NCI-H1436 (cell line): ENCODE data around the gene CFL2.
"Not testable (repeated sequence)": the region's sequence is repeated elsewhere in the genome, so short reads cannot be mapped to it uniquely, and the experiment has no call there.

Experiments
- DNase-seq: peaks from one replicate; lab custom pipeline; 2025; lab: John Stamatoyannopoulos, UW

Gene CFL2

DNA sequence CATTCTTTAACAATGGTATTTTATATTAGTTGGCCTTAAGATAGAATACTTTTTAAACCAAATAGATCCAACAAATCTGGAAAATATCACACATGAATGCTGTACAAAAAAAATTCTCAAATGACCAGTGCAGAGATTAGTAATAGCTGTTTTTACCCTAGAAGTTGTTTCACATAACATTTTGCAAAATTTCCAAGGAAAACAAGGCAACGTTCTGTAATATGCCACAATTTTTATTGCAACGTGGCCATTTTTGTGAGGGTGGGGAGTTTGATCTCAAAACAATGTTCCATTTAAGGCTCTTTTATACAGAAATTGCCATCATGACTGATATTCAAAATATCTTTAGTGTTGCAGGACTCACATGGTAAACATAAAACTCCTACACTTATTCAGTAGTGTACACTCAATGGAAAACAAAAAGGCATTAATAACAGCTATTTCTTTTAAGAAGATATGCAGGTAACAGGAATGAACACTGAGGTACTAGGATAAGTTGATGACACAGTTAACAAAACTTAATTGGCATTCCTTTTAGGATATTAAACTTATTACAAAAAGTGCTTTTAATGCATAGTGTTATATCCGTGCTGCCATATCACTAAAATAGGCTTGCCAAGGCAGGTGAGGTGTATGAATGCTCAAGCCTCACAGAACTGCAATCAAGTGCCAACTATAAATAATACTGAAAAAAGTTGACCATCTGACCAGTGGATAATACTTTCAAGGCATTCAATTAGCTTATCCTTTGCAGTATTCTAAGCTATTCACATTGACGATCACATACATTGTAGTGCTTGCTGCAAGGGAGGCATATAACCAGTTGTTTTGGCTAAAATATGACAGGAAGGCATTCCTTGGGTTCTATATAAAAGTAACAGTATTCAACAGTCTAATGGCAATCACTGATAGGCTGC lies 2.3 kb downstream of the CFL2 start:
- no peak for DNase-seq

DNA sequence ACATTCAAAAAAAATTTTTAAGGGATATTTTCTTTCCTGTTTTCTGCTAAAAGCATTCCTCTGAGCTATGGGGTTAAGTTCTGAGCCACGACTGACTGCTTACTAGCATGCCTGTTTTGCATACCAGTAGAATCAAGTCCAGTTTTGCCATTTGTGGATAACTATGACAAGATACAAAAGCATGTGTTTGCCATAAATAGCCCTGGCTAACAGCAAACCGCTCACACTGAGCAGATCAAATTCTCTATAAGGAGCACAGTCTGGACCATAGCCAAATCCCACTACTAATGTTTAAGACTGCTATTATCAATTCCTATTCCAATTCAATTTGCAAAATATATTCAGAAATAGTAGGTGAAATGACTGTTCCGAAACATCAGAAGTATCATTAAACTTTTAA lies 3.2 kb downstream of the CFL2 start:
- DNase-seq, result no peak

DNA sequence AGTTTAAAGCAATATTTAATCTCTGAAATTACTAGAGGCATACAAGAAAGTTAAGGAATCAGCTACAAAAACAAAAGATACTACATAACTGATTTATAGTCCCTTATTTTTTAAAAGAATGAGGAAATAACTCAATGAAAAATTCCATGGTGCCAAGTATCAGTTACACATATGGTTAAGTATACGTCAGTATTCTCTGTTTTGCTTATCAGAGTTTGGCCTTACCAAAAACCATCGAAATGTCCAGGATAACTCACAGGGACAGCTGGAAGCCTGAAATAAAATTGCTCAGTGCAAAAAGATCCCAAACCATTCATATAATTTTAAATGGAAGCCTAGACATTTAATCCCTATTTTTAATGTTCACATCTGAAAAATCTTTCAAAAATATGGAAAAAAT lies 3.6 kb downstream of the CFL2 start:
- no peak for DNase-seq

DNA sequence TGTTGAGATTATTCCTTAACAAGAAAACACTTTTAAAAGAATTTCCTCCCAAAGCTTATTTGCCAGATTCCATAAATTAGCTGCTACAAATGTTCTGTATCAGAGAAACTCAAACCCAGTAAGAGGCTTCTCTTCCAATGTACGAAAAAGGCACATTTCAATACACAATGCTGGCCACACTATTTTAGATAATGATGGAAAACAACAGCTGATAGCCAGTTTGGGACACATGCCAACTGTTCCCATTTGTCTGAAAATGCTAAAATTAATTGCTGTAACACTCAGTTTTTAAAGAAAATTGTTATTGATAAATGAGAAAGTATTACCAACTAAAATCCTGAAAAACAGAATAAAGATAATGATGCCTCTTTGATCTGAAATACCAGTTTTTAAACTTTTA lies 4.4 kb downstream of the CFL2 start:
- DNase-seq, result no peak

DNA sequence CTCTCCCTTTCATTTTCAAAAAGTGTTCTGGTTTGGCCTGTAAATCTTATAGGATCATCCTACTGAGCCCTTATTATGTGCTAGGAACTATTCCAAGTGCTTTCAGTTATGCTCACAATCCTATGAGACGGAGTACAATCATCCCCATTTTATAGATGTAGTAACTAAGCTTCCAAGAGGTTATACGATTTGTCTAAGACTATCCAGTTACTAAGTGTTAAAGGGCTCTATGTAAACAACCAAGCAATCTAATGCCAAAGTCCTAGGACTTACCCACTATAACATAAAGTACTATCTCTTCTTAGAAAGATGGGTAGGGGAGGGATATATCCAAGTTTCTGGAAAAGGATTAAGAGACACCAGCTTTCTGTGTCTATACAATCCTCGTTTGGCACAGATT lies 6.7 kb downstream of the CFL2 start:
- DNase-seq, result no peak

DNA sequence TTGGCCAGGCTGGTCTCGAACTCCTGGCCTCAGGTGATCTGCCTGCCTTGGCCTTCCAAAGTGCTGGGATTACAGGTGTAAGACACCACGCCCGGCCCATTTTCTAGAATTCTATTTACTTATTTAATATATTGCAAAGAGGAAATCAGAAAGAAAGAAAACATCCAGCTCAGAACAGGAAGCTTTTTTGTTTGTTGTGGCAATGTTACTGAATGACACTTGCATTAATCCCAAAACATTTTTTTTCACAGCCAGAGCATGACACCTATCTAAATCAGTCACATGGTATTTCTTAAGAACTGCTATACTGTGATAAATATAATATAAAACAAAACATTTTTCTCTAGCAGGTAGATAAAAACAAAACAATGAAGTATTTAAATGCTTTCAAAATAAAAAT lies 12.6 kb downstream of the CFL2 start:
- DNase-seq, result no peak

DNA sequence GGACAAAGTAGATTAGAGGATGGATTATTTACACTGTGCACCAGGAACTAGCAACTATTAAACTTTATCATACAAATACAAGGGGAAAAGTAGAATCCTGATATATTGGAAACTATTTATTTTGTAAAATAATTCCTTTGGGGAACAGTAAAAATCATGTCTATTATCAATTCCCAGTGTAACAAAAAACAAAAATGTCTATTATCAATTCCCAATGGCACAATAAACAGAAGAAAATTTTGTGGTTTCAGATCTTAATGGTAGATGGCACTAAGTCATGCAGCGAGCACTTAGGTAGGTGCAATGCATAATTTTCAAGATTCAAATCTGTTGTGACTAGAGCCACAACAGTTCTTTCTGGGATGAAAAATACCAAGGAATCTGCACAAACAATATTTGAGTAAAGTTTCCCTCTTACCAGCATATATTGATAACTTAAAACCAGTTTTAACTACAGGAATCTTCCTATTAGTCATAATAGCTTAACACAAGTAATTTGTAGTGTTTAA lies 13.7 kb downstream of the CFL2 start:
- no peak for DNase-seq

DNA sequence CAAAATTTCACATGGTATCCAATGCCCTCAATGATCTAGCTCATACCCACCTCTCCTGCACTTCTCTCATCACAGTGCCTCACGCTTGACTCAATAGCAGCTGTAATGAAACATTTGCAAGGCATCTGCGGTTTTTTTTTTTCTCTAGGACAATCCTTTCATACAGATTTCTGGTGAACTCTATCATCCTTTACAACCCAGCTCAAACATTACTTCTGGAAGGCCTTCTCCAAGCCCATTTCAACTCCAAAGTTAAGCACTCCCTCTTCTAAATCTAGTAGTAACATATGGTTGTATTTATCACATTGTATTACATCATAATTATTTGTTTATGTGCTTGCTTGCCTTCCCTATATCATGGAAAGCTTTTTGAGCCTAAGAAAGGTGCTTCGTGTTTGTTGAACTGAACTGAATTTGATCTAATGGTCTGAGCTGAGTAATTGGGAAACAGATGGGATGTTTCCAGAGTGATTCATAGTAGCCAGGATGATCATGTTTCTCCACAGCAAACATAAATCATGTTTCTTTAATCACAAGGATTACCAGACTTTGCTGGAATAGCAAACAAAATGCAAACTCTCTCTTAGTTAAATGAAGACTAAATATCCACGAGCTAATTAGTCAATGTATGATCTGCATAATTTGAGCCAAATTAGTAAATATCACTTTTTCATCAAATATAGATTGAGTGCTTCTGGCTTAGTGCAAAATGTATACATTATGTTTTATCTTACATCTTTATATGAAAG lies 14.3 kb downstream of the CFL2 start:
- DNase-seq, result no peak

DNA sequence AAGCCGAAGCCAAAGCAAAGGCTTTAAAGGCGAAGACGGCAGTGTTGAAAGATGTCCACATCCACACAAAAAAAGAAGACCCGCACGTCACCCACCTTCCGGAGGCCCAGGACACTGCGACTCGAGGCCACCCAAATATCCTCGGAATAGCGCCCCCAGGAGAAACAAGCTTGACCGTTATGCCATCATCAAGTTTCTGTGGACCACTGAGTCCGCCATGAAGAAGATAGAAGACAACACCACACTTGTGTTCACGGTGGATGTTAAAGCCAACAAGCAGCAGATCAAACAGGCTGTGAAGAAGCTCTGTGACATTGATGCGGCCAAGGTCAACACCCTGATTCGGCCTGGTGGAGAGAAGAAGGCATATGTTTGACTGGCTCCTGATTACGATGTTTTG lies 20.2 kb downstream of the CFL2 start:
- not testable (repeated sequence) for DNase-seq

DNA sequence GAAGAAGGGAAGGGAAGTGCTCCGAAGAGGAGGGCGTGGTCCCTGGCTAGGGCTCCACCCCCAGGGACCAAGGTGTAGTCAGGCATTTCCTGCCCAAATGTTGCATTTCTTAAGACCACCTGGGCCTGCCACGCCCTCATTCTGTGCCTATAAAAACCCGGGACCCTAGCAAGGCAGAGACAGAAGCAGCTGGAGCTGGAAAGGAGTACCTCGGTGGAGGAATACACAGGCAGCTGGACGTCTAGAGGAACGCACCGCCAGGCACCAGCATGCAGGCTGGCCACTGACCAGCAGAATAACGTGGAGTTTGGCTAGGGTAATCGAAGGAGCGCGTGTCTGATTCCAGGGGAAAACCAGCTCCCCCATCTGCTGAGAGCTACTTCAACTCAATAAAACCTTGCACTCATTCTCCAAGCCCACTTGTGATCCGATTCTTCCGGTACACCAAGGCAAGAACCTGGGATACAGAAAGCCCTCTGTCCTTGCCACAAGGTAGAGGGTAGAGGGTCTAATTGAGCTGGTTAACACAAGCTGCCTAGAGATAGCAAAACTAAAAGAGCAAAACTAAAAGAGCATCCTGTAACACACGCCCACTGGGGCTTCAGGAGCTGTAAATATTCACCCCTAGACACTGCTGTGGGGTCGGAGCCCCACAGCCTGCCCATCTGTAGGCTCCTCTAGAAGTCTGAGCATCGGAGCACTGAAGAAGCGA lies 21.0 kb downstream of the CFL2 start:
- DNase-seq, result no peak

DNA sequence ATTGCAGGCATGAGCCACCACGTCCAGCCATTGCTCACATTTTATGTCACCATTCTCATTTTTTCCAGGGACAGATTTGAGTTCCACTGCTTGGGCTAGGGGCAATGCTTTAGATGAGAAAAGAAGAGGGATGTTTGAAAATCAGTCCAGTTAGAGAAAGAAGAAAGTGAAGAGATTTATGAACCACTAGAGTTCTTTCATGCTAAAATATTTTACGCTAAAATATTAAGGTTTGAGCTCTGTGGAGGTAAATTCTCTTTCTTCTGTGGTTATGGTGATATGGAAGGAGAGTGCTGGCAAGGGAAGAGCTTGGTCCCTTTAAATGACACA lies 21.5 kb downstream of the CFL2 start:
- no peak for DNase-seq

DNA sequence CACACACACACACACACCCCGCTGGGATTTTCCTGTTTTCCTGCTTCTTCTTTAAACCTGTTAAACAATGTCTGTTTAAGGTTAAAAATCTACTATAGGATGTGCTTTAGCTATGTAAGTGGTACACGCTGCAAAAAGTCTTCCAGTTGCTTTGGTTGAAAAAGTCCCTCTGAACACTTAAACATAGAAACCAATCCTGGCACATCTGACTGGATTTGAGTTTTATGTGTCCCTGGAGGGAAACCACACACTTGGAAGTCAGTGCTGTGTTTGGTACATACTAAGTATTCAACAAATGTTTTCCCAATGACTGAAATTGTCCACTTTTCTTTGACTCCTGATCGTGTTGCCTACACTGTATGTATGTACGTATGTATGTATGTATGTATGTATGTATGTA lies 22.0 kb downstream of the CFL2 start:
- DNase-seq, result no peak

DNA sequence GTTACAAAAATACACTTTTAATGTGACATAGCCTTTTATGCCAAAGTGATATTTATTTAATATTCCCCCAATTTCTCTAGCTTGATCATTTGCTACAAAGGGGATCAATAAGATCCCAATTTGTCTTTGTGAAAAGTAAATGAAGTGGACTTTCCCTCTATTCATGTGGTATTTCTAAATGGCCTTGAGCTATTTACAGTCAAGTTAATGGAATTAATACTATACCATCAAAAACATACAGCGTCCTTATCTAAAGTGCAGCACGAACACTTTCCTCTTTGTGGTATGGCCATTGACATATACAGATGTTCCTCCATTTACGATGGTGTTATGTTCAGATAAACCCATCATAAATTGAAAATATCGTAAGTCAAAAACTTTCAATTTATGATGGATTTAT lies 23.2 kb downstream of the CFL2 start:
- no peak for DNase-seq

DNA sequence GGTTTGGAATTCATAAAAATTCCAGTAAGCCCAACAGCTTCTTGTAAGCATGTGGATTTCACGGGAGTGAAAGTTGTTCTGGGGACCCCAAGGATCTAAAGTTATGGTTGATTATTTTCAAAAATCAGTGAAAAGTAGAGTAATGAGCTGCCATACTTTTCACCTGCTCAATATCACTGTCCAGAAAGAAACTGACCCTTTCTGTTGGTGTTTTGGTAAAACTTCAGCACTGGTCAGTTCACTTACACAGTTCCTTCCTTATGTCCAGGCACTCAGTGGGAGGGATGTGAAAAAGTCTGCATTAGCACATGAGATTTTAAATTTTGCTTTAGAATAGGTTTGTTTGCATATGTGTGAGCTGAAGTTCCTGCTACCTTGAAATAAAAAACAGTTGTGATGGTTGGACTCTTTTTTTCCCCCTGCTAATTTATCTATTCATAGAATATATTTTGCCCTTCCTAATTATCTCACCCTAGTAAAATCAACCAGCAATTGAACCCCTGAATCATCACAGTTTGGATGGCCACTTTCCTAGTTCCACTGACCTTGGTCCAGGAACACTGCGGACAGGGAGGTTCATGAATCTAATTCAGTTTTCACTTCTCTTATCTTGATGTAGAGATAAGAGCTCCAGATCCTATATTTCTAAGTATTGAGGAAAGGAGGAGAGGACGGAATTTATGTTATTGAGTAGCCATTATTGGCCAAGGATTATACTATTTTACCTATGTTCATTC lies 25.8 kb downstream of the CFL2 start:
- DNase-seq, result no peak

DNA sequence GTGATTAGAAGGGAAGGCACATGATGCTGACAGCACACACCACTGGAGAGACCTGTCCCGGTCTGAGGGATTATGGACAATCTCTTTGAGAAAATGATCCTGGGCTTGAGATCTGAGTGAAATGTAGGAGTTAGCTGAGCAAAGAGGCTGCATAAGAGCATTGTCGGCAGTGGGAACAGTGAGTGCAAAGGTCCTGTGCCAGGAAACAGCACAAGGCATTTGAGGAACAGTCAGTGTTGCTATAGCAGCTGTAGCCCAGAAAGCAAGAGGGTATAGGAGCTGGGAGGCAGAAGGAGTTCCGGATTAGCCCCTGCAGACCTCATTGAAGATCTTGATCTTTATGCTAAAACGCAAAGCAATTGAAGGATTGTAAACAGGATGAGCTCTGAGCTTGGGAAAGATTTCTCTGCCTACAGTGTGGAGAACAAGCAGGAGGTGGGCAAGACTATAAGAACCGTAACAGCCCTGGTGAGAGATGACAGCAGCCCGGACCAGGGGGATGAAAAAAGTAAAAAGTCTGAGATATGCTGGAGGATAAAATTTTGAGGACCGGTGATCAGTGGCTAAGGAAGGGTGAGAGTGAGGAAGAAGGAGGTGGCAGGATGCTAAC lies 28.5 kb downstream of the CFL2 start:
- no peak for DNase-seq

DNA sequence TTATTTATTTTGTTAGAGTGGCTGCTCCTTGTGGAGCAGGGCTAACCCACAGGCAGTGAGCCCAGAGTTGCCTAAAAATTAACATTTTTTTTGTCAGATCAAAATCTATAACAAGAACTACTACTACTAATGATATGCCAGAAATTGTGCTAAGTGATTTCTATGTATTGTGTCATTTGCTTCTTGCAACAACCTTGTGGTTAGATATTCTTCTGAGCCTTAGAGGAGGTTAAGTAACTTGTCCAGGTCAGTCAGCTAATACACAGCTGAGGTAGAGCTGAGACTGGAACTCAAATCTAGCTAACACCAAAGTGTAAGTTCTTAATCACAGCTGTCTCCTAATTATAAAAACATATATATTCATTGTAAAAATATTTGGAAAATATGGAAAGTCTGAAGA lies 29.8 kb downstream of the CFL2 start:
- no peak for DNase-seq

DNA sequence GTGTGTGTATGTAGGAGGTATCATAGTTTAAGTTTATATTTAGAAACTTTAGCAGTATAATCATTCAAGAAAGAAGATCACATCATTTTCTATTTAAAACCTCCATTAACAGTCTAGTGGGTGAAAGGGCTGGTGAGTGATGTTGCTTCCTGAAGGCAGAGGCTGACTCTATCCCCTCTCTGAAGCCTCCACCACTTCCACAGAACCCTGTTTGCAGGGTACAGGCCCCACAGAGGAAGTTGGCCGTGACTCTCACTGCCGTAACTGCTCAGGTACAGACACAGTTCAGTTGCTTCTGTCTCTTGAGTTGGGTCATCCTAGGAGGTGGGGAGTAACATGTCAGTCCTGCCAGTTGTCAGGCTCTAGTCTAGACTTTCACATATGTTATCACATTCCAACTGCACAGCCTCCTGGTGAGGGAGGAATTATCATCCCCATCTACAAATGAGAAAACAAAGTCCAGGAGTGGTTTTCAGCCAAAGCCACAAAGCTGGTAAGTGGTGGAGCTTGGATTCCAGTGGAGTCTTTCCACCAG lies 31.5 kb downstream of the CFL2 start:
- DNase-seq, result no peak

DNA sequence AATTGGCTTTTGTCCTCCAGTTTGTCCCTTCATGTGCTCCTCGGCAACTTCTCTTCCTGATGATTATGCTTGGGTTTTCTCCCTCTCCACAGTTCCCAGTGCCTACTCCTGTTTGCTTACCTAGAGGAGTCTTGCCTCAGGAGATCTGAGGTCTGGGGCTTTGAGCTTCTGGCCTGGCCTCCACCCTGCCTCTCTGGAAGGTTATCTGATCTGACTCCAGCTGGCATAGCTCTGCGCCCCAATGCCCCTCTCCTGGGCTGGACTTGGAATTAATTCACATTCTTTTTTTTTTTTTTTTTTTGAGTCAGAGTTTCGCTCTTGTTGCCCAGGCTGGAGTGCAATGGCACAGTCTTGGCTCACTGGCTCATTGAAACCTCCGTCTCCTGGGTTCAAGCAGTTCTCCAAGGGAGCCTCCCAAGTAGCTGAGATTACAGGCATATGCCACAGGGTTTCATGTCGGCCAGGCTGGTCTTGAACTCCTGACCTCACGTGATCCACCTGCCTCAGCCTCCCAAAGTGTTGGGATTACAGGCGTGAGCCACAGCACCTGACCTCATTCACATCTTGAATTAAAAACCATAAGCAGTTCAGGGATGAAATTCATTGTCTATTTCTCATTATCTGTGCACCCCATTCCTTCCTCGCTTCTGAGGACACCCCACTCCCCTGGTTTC lies 33.5 kb downstream of the CFL2 start:
- no peak for DNase-seq

DNA sequence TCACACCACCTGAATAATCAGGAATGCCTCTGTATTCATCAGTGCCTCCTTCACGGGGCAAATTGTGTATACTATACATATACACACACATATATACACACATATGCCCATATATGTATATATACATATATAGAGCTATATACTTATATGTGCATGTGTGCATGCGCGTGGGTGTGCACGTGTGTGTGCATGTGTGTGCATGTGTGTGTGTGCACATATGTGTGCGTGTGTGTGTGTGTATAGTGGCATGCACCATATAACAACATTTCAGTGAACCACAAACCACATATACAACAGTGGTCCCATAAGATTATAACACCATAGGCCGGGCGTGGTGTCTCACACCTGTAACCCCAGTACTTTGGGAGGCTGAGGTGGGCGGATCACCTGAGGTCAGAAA lies 35.7 kb downstream of the CFL2 start:
- no peak for DNase-seq

DNA sequence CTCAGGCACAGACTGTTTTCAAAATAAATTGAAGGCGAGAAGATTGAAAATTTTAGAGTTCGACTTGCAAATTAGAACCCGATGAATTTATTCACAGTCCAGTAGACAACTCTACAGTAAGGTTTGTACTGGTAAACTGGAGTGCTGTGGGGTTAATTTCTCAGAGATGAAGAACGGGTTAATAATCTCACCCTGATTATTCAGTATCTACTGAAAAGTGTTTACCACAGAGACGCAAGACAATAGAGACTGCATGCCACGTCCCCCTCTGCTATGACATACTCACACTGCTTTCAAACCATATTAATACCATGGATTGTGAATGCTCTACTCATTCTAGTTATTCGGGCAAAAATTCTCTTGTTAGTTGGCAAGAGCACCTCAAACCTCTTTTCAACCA lies 36.1 kb downstream of the CFL2 start:
- DNase-seq, result no peak
